Subcutaneous adipose tissue (tissue), 4 donors: Measurements from ENCODE around the gene POP4. TPM values are rescaled to one million over a fixed set of nuclear protein-coding genes. Genes with fewer than 3 reads are reported as not detected.

ENCODE experiments used
- CTCF ChIP-seq: fragments of 450-650 bp; IDR thresholded peaks from one replicate; pipeline ENCODE4 v1.5.1; 2016; ENCODE audit warnings: low read depth, mild to moderate bottlenecking, control low read depth, antibody characterized with exemption, moderate library complexity
- total RNA-seq, 4 donors: library from RNA; depleted of rRNA; stranded (reverse); fragments of >200 nt; gene quantifications; one replicate each; pipeline ENCODE4 v1.1.0, GENCODE V29; 2016

POP4 gene
- total RNA-seq, 4 donors from 2014 or later = 44.4 to 72.7 (median 65.1) TPM

DNA sequence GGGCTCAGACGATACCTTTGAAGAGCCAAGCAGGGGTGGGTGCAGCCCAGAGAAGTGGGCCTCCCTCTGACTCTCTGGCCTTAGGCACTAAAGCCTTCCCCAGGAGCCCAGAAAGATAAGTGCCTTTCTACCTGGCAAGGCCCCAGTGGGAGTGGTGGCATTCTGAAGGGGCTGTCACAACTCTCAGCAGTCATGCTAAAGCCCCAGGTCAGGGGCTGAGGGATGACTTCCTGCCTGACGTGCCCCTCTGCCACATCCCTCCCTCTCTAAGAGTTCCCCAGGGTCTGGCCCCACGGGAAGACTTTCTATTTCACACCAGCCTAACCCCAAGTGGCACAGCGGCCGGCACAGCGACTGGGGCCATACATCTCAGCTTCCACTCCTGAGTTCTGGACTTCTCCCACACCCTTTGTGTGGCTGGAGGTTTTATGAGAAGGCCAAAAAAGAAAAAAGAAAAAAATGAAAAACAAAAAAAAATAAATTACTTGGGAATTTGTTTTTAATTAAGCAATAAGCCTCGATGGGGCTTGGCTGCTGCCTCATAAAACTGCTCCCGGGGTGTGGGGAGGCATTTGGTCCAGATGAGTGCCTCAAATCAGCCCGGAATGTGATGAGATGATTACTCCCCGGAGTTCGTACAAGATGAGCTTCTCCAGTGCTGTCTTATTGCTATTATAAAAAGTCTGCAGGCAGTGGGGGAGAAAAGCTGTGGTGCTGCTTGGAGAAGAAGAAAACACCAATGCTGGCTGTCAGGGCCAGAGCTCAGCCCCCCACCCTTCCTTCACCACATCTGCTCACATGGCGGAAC lies 30.7 kb downstream of the POP4 start:
- TF ChIP-seq CTCF = no peak

- no peak for TF ChIP-seq CTCF
Observed at GRCh38 chr19:29639086-29639485, 33.0 kb downstream of the POP4 start.

DNA sequence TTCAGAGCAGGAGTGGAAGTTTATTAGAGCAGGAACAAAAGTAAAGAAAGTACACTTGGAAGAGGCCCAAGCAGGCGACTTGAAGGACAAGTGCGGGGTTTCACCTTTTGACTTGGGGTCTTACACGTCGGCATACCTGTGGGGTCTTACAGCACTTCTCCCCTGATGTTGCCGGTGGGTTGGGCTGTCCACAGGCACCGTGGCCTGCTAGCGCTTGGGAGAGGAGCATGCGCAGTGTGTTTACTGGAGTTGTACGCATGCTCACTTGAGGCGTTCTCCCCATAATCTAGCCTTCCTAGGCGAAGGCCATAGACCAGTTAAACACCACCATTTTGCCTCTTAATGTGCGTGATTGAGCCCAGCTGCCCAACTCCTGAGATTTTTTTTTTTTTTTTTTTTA lies 34.1 kb downstream of the POP4 start:
- TF ChIP-seq CTCF = no peak

DNA sequence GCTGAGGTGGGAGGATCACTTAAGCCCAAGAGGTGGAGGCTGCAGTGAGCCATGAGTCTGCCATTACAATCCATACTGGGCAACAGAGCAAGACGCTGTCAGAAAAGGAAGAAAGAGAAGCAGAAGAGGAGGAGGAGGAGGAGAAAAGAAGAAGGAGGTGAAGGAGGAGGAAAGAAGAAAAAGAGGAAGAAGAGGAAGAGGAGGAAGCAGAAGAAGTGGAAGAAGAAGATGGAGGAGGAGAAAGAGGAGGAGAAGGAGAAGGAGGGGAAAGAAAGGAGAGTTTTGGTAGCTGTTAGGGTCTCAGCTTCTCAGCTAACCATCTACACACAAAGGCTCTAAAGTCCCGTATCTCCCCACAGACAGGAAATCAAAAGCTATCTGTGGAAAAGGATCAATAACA lies 35.5 kb downstream of the POP4 start:
- no peak for TF ChIP-seq CTCF

GRCh38 chr19:29643361-29643935 lies 37.4 kb downstream of the POP4 start:
- TF ChIP-seq CTCF = no peak

GRCh38 chr19:29644210-29644609 lies 38.1 kb downstream of the POP4 start:
- no peak for TF ChIP-seq CTCF

DNA sequence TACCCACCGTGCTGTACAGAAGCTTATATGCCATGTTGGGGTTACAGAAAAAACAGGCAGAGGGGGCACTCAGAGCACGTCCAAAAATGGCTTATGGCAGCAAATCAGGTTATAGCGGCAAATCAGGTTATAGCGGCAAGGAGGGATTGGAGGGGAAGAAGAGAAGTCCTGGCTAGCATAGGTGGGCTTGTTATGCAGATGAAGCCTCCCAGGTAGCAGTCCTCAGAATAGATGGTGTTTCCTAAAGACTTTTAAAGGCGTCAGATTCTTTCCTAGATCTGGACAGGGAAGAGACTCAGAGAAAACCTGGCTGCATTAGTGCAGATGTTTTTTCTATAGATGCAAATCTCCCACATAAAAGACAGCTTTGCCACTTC lies 39.4 kb downstream of the POP4 start:
- no peak for TF ChIP-seq CTCF
